ENCODE data around the gene DUSP22.
"Not testable (repeated sequence)": the region's sequence is repeated elsewhere in the genome, so short reads cannot be mapped to it uniquely, and the experiment has no call there.

DUSP22 gene, protein sequence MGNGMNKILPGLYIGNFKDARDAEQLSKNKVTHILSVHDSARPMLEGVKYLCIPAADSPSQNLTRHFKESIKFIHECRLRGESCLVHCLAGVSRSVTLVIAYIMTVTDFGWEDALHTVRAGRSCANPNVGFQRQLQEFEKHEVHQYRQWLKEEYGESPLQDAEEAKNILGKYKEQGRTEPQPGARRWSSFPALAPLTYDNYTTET

GRCh38 chr6:291697-292505 lies at the start of gene DUSP22:
Gene DUSP22 (plus strand): TSS chr6:292487. CDS start chr6:292540, 53 bp downstream.
- peak; percentile 64 to 84 (median 83) for DNase-seq (ENCODE audit: low read depth in 2 of 3, low spot score in 2 of 3)

GRCh38 chr6:246352-246751 lies 45.9 kb upstream of the DUSP22 start:
- DNase-seq (ENCODE audit: low read depth in 2 of 3, low spot score in 2 of 3): no peak

DNA sequence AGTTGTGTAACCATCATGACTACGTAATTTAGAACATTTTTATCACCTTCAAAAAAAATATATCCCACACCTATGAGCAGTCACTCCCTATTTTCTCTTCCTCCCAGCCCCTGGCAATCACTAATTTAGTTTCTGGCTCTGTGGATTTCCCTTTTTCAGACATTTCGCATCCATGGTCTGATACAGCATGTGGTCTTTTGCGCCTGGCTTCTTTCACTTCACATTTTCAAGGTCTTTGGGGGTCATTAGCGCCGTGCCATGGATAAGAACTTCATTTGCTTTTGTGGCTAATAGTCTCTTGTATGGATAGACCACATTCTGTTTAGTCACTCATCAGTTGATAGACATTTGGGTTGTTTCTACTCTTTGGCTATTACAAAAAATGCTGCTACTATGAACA lies 44.9 kb upstream of the DUSP22 start:
- no peak for DNase-seq (ENCODE audit: low read depth in 2 of 3, low spot score in 2 of 3)

DNA sequence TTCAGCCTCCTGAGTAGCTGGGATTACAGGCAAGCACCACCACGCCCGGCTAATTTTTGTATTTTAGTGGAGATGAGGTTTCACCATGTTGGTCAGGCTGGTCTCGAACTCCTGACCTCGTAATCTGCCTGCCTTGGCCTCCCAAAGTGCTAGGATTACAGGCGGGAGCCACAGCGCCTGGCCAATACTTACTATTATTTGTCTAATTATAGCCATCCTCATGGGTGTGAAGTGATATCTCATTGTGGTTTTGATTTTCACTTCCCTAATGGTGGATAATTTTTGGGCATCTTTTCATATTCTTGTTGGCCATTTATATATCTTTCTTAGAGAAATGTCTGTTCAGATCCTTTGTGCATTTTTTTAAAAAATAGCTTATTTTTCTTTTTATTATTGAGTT lies 44.2 kb upstream of the DUSP22 start:
- not testable (repeated sequence) for DNase-seq (ENCODE audit: low read depth in 2 of 3, low spot score in 2 of 3)

DNA sequence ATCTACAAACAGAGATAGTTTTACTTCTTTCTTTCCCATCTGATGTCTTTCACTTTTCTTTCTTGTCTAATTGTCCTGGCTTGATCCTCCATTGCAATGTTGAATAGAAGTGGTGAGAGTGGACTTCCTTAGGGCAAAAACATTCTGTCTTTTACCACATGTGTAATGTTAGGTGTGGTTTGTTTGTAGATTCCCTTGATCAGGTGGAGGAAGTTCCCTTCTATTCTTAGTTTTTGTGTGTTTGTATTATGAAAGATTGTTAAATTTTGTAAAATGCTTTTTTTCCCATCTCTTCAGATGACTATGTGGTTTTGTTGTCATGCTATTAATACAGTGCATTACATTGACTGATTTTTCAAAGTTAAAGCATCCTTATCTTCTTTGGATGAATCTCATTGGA lies 41.6 kb upstream of the DUSP22 start:
- no peak for DNase-seq (ENCODE audit: low read depth in 2 of 3, low spot score in 2 of 3)

DNA sequence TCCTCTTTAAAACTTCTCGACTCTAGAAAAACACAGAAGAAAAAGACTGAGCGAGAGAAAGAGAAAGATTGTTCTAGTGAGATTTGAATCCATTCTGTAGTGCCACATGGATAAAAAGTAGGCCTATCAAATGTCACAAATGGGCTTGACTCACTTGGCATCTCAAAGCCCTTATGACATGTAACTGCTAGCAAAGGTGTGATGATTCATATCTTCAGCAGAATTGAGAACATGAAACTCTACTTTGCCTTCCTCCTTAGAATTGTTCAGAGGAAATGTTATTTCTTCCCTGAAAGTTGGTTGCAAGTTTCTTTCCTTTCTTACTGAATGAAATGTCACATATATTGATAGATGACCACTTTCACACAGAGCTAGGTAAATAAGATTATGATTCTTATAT lies 40.4 kb upstream of the DUSP22 start:
- DNase-seq (ENCODE audit: low read depth in 2 of 3, low spot score in 2 of 3): no peak

GRCh38 chr6:252775-253535 lies 39.3 kb upstream of the DUSP22 start:
- no peak for DNase-seq (ENCODE audit: low read depth in 2 of 3, low spot score in 2 of 3)

GRCh38 chr6:254016-254415 lies 38.3 kb upstream of the DUSP22 start:
- no peak for DNase-seq (ENCODE audit: low read depth in 2 of 3, low spot score in 2 of 3)

- no peak for DNase-seq (ENCODE audit: low read depth in 2 of 3, low spot score in 2 of 3)
These were observed 37.1 kb upstream of the DUSP22 start for GRCh38 chr6:255041-255750.

DNA sequence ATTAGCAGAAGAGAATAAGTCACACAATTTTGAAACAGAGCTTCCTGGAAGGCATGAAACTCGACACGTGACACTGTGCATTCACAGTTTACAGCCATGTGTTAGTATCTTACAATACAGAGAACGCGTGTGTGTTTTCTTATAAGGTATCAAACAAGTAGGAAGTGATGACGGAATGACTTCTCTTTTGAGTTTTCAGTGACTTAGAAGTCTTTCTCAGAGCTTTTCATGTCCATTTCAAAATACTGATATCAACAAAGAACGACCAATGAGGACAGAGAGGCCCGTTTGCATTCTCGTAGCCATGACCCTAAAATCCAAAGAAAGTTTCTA lies 36.6 kb upstream of the DUSP22 start:
- DNase-seq (ENCODE audit: low read depth in 2 of 3, low spot score in 2 of 3): no peak

- no peak for DNase-seq (ENCODE audit: low read depth in 2 of 3, low spot score in 2 of 3)
These were observed 36.1 kb upstream of the DUSP22 start for GRCh38 chr6:256169-256568.

DNA sequence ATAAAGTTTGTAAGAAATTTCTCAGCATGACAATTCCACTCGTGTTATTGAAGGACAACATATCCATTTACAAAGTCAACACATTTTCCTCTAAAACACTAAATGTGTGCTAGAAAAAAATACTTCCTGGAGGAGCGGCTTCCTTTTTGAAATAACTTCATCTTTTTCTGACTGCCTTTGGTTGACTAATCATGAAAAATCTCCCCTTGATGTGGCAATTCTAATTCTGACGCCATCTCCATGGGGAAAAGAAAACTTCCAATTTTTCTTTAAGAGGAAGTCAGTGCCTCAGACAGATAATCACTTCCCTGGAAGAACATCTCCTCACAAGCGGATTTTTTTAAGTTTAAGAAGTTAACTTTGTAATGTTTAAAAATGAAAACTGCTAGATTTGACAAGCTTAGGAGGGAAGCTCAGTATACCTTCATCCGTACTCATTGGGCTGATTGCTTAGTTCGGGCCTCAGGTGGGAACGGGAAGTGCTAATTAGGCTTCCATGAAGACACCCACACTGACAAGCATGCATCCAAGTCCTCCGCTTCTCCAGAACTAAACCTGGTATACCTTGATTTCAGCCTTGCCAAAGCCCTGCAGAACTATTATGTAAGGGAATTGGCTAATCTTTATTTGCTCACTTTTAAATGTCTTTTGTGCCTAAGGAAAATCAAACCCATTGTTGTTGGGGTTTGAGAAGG lies 35.1 kb upstream of the DUSP22 start:
- no peak for DNase-seq (ENCODE audit: low read depth in 2 of 3, low spot score in 2 of 3)

- DNase-seq (ENCODE audit: low read depth in 2 of 3, low spot score in 2 of 3): no peak
These were observed 34.5 kb upstream of the DUSP22 start for GRCh38 chr6:257774-258173.

GRCh38 chr6:259316-259715 lies 33.0 kb upstream of the DUSP22 start:
- DNase-seq (ENCODE audit: low read depth in 2 of 3, low spot score in 2 of 3): no peak

DNA sequence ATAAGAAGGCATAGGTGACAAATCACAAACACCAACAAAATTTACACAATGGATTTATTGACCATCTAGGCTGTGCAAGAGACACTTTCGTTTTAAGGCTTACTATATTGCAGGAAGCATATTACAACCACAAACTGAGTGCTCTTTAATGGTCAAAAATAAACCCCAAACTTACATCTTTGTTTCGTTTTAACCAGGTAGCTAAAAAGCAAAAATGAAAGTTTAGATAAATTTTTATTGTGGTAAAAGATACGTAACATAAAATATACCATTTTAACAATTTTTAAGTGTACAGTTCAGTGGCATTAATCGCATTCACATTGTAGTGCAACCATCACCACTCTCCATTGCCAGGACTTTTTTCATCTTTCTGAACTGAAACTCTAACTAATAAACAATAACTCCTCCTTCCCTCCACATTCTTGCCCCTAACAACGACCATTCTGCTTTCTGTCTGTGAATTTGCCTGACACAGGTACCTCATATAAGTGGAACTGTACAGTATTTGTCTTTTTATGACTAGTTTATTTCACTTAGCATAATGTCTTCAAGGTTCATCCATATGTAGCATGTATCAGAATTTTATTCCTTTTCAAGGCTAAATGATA lies 32.3 kb upstream of the DUSP22 start:
- DNase-seq (ENCODE audit: low read depth in 2 of 3, low spot score in 2 of 3): no peak

DNA sequence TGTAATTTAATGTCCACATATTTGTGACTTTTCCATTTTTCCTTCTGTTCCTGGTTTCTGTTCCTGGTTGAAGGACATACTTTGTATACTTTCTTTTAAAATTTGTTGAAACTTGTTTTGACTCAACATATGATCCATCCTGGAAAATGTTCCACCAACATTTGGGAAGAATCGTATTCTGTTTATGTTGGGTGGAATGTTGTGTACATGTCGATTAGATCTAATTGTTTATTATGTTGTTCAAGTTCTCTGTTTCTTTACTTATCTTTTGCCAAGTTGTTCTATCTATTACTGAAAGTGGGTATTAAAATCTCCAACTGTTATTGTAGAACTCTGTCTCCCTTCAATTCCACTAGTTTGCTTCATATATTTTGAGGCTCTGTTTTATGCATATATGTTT lies 27.7 kb upstream of the DUSP22 start:
- DNase-seq (ENCODE audit: low read depth in 2 of 3, low spot score in 2 of 3): no peak

DNA sequence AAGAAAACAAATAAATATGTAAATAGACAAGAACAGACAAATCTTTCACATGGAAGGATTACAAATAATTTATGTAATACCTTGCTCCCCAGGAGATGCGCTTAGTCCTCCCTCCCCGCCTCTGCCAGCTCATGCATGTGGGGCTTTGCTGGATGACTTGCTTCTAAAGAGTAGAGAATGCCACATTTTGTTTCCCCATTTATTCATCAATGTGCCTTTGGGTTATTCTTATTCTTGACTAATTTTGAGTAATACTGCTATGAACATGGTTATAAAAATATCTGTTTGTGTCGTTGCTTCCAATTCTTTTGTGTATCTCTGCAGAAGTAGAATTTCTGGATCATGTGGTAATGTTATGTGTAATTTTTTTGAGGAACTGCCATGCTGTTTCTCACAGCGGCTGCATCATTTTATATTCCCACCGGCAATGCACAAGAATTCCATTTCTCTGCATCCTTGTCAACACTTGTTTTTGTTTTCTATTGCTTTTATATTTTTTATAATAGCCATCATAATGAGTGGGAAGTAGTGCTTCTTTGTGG lies 23.8 kb upstream of the DUSP22 start:
- DNase-seq (ENCODE audit: low read depth in 2 of 3, low spot score in 2 of 3): no peak

DNA sequence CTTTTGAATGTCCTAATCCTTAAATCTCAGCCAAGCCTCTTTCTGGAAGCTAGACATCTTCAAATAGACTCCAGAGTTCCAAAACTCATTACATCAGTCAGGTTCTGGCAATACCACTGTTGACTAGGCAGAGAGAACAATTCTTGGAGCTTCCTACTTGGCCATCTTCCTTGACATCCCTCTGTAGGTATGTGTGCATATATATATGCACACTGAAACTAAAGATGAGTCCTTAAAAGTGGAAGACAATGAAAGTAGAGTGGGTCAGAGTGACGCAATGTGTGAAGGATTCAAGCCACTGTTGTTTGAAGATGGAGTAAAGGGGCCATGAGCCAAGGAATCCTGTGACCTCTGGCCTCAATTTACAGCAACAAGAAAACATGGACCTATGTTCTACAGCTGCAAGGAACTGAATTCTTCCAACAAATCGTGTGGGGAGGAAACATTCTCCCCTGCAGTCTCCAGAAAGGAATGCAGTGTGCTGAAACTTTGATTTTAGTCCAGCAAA lies 18.7 kb upstream of the DUSP22 start:
- DNase-seq (ENCODE audit: low read depth in 2 of 3, low spot score in 2 of 3): no peak

- no peak for DNase-seq (ENCODE audit: low read depth in 2 of 3, low spot score in 2 of 3)
These were observed 14.5 kb upstream of the DUSP22 start for GRCh38 chr6:277746-278145.

GRCh38 chr6:278494-278893 lies 13.8 kb upstream of the DUSP22 start:
- no peak for DNase-seq (ENCODE audit: low read depth in 2 of 3, low spot score in 2 of 3)

All from activated CD8-positive, alpha-beta memory T cell treated with anti-CD3 and anti-CD28 coated beads for 48 hours (primary cell).